Neuronal stem cell (in vitro differentiated cells): ENCODE results near the gene INO80.
"Not testable (repeated sequence)": the region's sequence is repeated elsewhere in the genome, so short reads cannot be mapped to it uniquely, and the experiment has no call there.

Source experiments
- DNase-seq: peaks from one replicate; pipeline ENCODE4 v3.0.0-alpha.2; 2013; ENCODE audit warnings: low spot score
- H2AFZ ChIP-seq: one replicate; pipeline ENCODE4 v1.6.1; 2013; ENCODE audit warnings: mild to moderate bottlenecking, low read length, inconsistent platforms
- H2AK5ac ChIP-seq: 2 replicates; pipeline ENCODE4 v1.6.1; 2013; ENCODE audit warnings: low read depth, mild to moderate bottlenecking, inconsistent platforms, low read length, moderate library complexity, mixed read lengths
- H2BK120ac ChIP-seq: 2 replicates; pipeline ENCODE4 v1.6.1; 2013; ENCODE audit warnings: low read depth, mild to moderate bottlenecking, inconsistent platforms, low read length, moderate library complexity, mixed read lengths
- H2BK12ac ChIP-seq: one replicate; pipeline ENCODE4 v1.6.1; 2013; ENCODE audit warnings: low read length, inconsistent platforms
- H2BK15ac ChIP-seq: 2 replicates; pipeline ENCODE4 v1.6.1; 2013; ENCODE audit warnings: mild to moderate bottlenecking, low read length, inconsistent platforms, mixed read lengths
- H2BK5ac ChIP-seq: one replicate; pipeline ENCODE4 v1.6.1; 2013; ENCODE audit warnings: inconsistent platforms, mild to moderate bottlenecking, low read length, moderate library complexity
- H3K14ac ChIP-seq: one replicate; pipeline ENCODE4 v1.6.1; 2013; ENCODE audit warnings: low read length, inconsistent platforms
- H3K18ac ChIP-seq: 2 replicates; pipeline ENCODE4 v1.6.1; 2013; ENCODE audit warnings: low read length, inconsistent platforms
- H3K23ac ChIP-seq: 2 replicates; pipeline ENCODE4 v1.6.1; 2013; ENCODE audit warnings: low read depth, mild to moderate bottlenecking, mixed read lengths, low read length, inconsistent platforms; ENCODE audit not compliant: poor library complexity
- H3K27ac ChIP-seq: replicated peaks from 3 replicates; pipeline ENCODE4 v1.5.1; 2013; ENCODE audit warnings: low read length, inconsistent platforms
- H3K27me3 ChIP-seq, 3 experiments: 2 replicates each; pipeline ENCODE4 v1.6.1; 2013; ENCODE audit warnings: low read length in 3 of 3, mild to moderate bottlenecking in 2 of 3, inconsistent platforms in 1 of 3, low read depth in 1 of 3, mixed read lengths in 1 of 3, moderate library complexity in 1 of 3; ENCODE audit not compliant: control insufficient read depth in 3 of 3, insufficient read depth in 3 of 3
- H3K36me3 ChIP-seq, 2 donors: replicated peaks in 1 of 2; 2 replicates each; pipeline ENCODE4 v1.6.1; 2013; ENCODE audit warnings: low read length in 2 of 2; ENCODE audit not compliant: control insufficient read depth in 2 of 2, insufficient read depth in 2 of 2
- H3K4ac ChIP-seq: 2 replicates; pipeline ENCODE4 v1.6.1; 2013; ENCODE audit warnings: inconsistent platforms, mild to moderate bottlenecking, low read length, moderate library complexity
- H3K4me1 ChIP-seq, 2 donors: 1 replicate in 1 of 2; 2 replicates in 1 of 2; pipeline ENCODE4 v1.6.1; 2013; ENCODE audit warnings: low read length in 2 of 2, low read depth in 1 of 2; ENCODE audit not compliant: control insufficient read depth in 2 of 2, insufficient read depth in 1 of 2
- H3K4me2 ChIP-seq: one replicate; pipeline ENCODE4 v1.6.1; 2013; ENCODE audit warnings: mild to moderate bottlenecking, low read length, inconsistent platforms; ENCODE audit not compliant: insufficient read depth, poor library complexity, severe bottlenecking
- H3K4me3 ChIP-seq, 2 donors: 2 replicates each; pipeline ENCODE4 v1.5.1; 2013; ENCODE audit warnings: low read length in 2 of 2, mild to moderate bottlenecking in 2 of 2, inconsistent platforms in 1 of 2, moderate library complexity in 1 of 2
- H3K79me1 ChIP-seq: one replicate; pipeline ENCODE4 v1.6.1; 2013; ENCODE audit warnings: low read depth, mild to moderate bottlenecking, inconsistent platforms, low read length, moderate library complexity
- H3K9ac ChIP-seq: one replicate; pipeline ENCODE4 v1.6.1; 2013; ENCODE audit warnings: mild to moderate bottlenecking, low read depth, low read length, inconsistent platforms; ENCODE audit not compliant: poor library complexity
- H3K9me3 ChIP-seq, 2 donors: replicated peaks in 1 of 2; 2 replicates each; pipeline versions ENCODE3 to v1.6.1; 2013; ENCODE audit warnings: low read length in 2 of 2, mild to moderate bottlenecking in 2 of 2, inconsistent platforms in 1 of 2, low read depth in 1 of 2, mixed read lengths in 1 of 2, moderate library complexity in 1 of 2; ENCODE audit not compliant: control insufficient read depth in 2 of 2, insufficient read depth in 1 of 2
- H4K8ac ChIP-seq: one replicate; pipeline ENCODE4 v1.6.1; 2013; ENCODE audit warnings: low read depth, mild to moderate bottlenecking, inconsistent platforms, low read length, moderate library complexity
- H4K91ac ChIP-seq: one replicate; pipeline ENCODE4 v1.6.1; 2013; ENCODE audit warnings: low read length, low read depth, mild to moderate bottlenecking, inconsistent platforms; ENCODE audit not compliant: poor library complexity
- WGBS, 2 donors: extraction: QIAGEN DNeasy Blood & Tissue Kit; methylation state at CpG; one replicate each; pipeline ENCODE4 v1.1.7; 2013; ENCODE audit warnings: missing lambda C conversion rate in 2 of 2, mixed read lengths in 1 of 2; ENCODE audit not compliant: insufficient read length in 2 of 2, insufficient replicate concordance in 1 of 2; ENCODE audit errors: extremely low coverage in 2 of 2; 5-methylcytosine and 5-hydroxymethylcytosine counted together

Gene INO80

DNA sequence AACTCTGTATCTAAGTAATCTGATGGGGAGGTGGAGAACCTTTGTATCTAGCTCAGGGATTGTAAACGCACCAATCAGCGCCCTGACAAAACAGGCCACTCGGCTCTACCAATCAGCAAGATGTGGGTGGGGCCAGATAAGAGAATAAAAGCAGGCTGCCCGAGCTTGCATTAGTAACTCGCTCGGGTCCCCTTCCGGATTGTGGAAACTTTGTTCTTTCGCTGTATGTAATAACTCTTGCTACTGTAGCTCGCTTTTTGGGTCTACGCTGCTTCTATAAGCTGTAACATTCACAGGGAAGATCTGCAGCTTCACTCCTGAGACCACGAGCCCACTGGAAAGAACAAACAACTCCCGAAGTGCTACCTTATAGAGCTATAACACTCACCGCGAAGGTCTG is 153.8 kb downstream of the INO80 start:
- H3K23ac ChIP-seq, H3K18ac ChIP-seq, H2AFZ ChIP-seq, H2BK120ac ChIP-seq, H3K14ac ChIP-seq, H3K27ac ChIP-seq, H3K79me1 ChIP-seq, H4K8ac ChIP-seq, H3K9me3 ChIP-seq, H3K36me3 ChIP-seq, H3K4ac ChIP-seq, H4K91ac ChIP-seq, H3K9ac ChIP-seq, H2BK5ac ChIP-seq, H2BK15ac ChIP-seq, H3K27me3 ChIP-seq, H3K4me2 ChIP-seq, H2AK5ac ChIP-seq, DNase-seq, H3K4me3 ChIP-seq, H2BK12ac ChIP-seq: not testable (repeated sequence)
- H3K4me1 ChIP-seq = peaks cover 11% of the 10 kb centered on the region in 2 donors
- no CpG with 5 or more reads among the region's 14 CpGs for WGBS, 2 donors

DNA sequence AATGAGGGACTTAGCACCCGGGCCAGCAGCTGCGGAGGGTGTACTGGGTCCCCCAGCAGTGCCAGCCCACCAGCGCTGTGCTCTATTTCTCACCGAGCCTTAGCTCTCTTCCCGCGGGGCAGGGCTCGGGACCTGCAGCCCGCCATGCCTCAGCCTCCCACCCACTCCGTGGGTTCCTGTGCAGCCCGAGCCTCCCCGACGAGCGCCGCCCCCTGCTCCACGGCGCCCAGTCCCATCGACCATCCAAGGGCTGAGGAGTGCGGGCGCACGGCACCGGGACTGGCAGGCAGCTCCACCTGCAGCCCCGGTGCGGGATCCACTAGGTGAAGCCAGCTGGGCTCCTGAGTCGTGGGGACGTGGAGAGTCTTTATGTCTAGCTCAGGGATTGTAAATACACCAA is 154.3 kb downstream of the INO80 start:
- H3K18ac ChIP-seq, H3K4me2 ChIP-seq, H3K79me1 ChIP-seq, H3K14ac ChIP-seq, H2BK120ac ChIP-seq, H3K9ac ChIP-seq, H3K9me3 ChIP-seq, H2BK12ac ChIP-seq, H2BK15ac ChIP-seq, H4K91ac ChIP-seq, H3K4ac ChIP-seq, H2AK5ac ChIP-seq, DNase-seq, H3K4me3 ChIP-seq, H3K27ac ChIP-seq, H2BK5ac ChIP-seq, H4K8ac ChIP-seq, H3K36me3 ChIP-seq, H3K27me3 ChIP-seq, H3K23ac ChIP-seq, H2AFZ ChIP-seq: not testable (repeated sequence)
- no CpG with 5 or more reads among the region's 25 CpGs for WGBS, 2 donors
- peaks cover 11% of the 10 kb centered on the region in 2 donors for H3K4me1 ChIP-seq

DNA sequence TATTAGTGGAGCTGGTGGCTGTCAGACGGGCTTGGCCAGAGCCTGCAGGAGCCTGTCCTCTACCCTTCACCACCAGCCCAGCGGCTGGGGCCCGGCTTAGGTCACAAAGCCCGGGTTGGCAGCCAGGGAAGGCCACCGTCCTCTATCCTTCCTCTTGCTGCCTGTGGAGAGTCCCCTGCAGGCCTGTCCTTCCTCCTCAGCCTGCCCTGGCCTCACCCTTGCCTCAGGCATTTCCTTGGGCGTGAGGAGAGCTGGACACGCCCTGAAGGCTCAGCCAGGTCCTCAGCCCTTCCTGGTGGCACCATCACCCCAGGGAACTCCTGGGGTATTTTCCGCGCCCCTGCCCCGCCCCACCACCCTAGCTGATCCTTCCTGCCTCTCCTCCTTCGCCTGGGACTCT is 155.2 kb downstream of the INO80 start:
- H3K36me3 ChIP-seq = peaks cover 0 to 1% of the 10 kb centered on the region in 2 donors
- peaks cover 6 to 8% of the 10 kb centered on the region in 2 donors for H3K4me1 ChIP-seq
- H2BK120ac ChIP-seq = no peak overlapping the region
- WGBS, 2 donors = no CpG with 5 or more reads among the region's 11 CpGs
- no peak overlapping the region for H3K9ac ChIP-seq
- no peak overlapping the region for H3K27ac ChIP-seq
- no peak overlapping the region for H2AFZ ChIP-seq
- no peak overlapping the region for H2BK12ac ChIP-seq
- H2BK15ac ChIP-seq = no peak overlapping the region
- H2BK5ac ChIP-seq = no peak overlapping the region
- no peak overlapping the region for H3K23ac ChIP-seq
- DNase-seq = no peak
- no peak overlapping the region for H4K91ac ChIP-seq
- no peak overlapping the region for H3K4me3 ChIP-seq
- peaks cover 3% of the 10 kb centered on the region for H3K79me1 ChIP-seq
- H3K9me3 ChIP-seq = peaks cover 2% of the 10 kb centered on the region in 2 donors
- H3K18ac ChIP-seq = peak overlapping the region; percentile 58
- H2AK5ac ChIP-seq = peak overlapping the region; percentile 36
- no peak overlapping the region for H4K8ac ChIP-seq
- H3K27me3 ChIP-seq = peaks cover 0 to 2% (median 0%) of the 10 kb centered on the region in 3 experiments
- no peak overlapping the region for H3K4ac ChIP-seq
- no peak overlapping the region for H3K4me2 ChIP-seq
- no peak overlapping the region for H3K14ac ChIP-seq

DNA sequence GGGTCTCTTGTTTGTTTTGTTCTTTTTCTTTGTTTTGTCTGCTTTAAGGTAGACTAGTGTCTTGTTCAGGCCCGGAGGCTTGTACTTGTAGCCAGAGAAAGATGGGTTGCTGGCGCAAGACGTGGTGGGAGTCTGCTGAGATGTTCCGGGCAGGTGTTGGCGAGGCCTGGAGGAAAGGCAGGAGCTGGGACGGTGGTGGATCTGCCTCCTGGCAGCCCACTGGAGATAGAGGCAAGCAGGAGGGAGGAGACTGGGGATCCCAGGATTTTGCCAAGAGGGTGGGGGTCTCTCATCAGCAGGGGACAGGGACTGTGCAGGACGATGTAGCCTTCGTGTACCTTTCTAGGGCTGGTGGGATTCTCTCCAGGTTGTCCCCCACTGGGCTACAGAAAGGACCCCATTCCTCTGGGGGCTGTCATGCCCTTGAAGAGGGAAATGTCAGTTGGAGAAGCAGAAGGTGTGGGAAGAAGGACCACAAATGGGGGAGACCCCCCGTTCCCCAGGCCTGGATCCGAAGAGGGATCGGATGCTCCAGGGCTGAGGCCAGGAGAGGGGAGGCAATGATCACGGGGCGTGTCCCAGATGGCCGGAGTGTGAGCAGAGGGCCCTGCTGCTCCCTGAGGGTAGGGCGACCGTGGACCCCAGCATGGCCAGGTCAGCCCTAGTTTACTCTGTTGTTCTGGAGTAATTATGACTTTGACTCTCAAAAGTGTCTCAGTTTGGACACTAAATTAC is 155.8 kb downstream of the INO80 start:
- no peak overlapping the region for H4K91ac ChIP-seq
- H3K23ac ChIP-seq = no peak overlapping the region
- H3K79me1 ChIP-seq = peaks cover 3% of the 10 kb centered on the region
- H2BK15ac ChIP-seq = peak overlapping the region; percentile 38
- peak overlapping the region; percentile 96 for H2BK120ac ChIP-seq
- no peak overlapping the region for H3K4me3 ChIP-seq
- H3K18ac ChIP-seq = peak overlapping the region; percentile 84
- H2AFZ ChIP-seq = peak overlapping the region; percentile 88
- H2AK5ac ChIP-seq = peak overlapping the region; percentile 71
- H2BK12ac ChIP-seq = peak overlapping the region; percentile 41
- H4K8ac ChIP-seq = peak overlapping the region; percentile 65
- no peak overlapping the region for H3K9ac ChIP-seq
- peaks cover 0 to 6% of the 10 kb centered on the region in 2 donors for H3K36me3 ChIP-seq
- H2BK5ac ChIP-seq = no peak overlapping the region
- H3K4ac ChIP-seq = no peak overlapping the region
- no peak overlapping the region for H3K14ac ChIP-seq
- peaks cover 0 to 2% (median 0%) of the 10 kb centered on the region in 3 experiments for H3K27me3 ChIP-seq
- DNase-seq = no peak
- H3K4me1 ChIP-seq = peaks cover 6 to 8% of the 10 kb centered on the region in 2 donors
- no peak overlapping the region for H3K4me2 ChIP-seq
- H3K27ac ChIP-seq = no peak overlapping the region
- H3K9me3 ChIP-seq = peaks cover 2% of the 10 kb centered on the region in 2 donors
- whole genome bisulfite sequencing, 2 donors = no CpG with 5 or more reads among the region's 16 CpGs
